GM10847 (cell line): Measurements from ENCODE around the gene METTL25.
A peak's percentile ranks its signal among the peaks of the same experiment; 100 is the strongest.

Experiments used
- POLR2A ChIP-seq: IDR thresholded peaks from 2 replicates; pipeline ENCODE4 v1.6.1; 2011; ENCODE audit not compliant: insufficient read length; ENCODE audit errors: extremely low read depth

The METTL25 gene

GRCh38 chr12:82358200-82359114, at the start of gene METTL25, which contains the start of gene CCDC59:
TSS of gene METTL25 (plus strand) at chr12:82358529. CDS start at chr12:82358566, 37 bp downstream.
TSS of gene CCDC59 (minus strand) at chr12:82358387. CDS start at chr12:82358376, 11 bp downstream.
- peak; percentile 78 for TF ChIP-seq POLR2A

- TF ChIP-seq POLR2A, result no peak
Measured at GRCh38 chr12:82314406-82314892, 43.9 kb upstream of the METTL25 start.

GRCh38 chr12:82319276-82319675, 39.1 kb upstream of the METTL25 start:
- no peak for TF ChIP-seq POLR2A

GRCh38 chr12:82325540-82326336, 32.6 kb upstream of the METTL25 start:
- TF ChIP-seq POLR2A, result no peak

GRCh38 chr12:82326905-82327503, 31.3 kb upstream of the METTL25 start:
- no peak for TF ChIP-seq POLR2A

- no peak for TF ChIP-seq POLR2A
Measured at GRCh38 chr12:82327861-82328260, 30.5 kb upstream of the METTL25 start.

GRCh38 chr12:82329508-82329907, 28.8 kb upstream of the METTL25 start:
- TF ChIP-seq POLR2A, result no peak

- no peak for TF ChIP-seq POLR2A
Measured at GRCh38 chr12:82350161-82350560, 8.2 kb upstream of the METTL25 start.

- TF ChIP-seq POLR2A, result no peak
Measured at GRCh38 chr12:82351390-82351789, 6.9 kb upstream of the METTL25 start.

GRCh38 chr12:82357340-82357739, 989 bp upstream of the METTL25 start:
- TF ChIP-seq POLR2A, result no peak

GRCh38 chr12:82357845-82358199, 507 bp upstream of the METTL25 start:
- TF ChIP-seq POLR2A, result no peak

- TF ChIP-seq POLR2A, result no peak
Measured at GRCh38 chr12:82359115-82359478, 768 bp downstream of the METTL25 start.

- no peak for TF ChIP-seq POLR2A
Measured at GRCh38 chr12:82361461-82361915, 3.2 kb downstream of the METTL25 start.

- no peak for TF ChIP-seq POLR2A
Measured at GRCh38 chr12:82363990-82364389, 5.7 kb downstream of the METTL25 start.

- no peak for TF ChIP-seq POLR2A
Measured at GRCh38 chr12:82366197-82366596, 7.9 kb downstream of the METTL25 start.
